ENCODE results near the gene HTR3D. TPM values are rescaled to one million over a fixed set of nuclear protein-coding genes. Genes with fewer than 3 reads are reported as not detected.
A peak's percentile ranks its signal among the peaks of the same experiment; 100 is the strongest.
"Not testable (repeated sequence)": the region's sequence is repeated elsewhere in the genome, so short reads cannot be mapped to it uniquely, and the experiment has no call there.

HTR3D gene
- total and polyA plus RNA-seq, 9 donors: not detected

- Histone ChIP-seq H3K36me3 (ENCODE audit: control insufficient read depth, insufficient read depth, low read length) (no peaks in the 10 kb centered on the region), H3K27ac (ENCODE audit: low read length) (no peak overlapping the region), H3K27me3 (ENCODE audit: control insufficient read depth, insufficient read depth, low read length) (no peaks in the 10 kb centered on the region), H3K9me3 (replicated peaks; ENCODE audit: control insufficient read depth, low read depth, low read length) (no peaks in the 10 kb centered on the region), H3K4me3 (ENCODE audit: low read length) (no peak overlapping the region), H3K4me1 (ENCODE audit: control insufficient read depth, insufficient read depth, low read length) (no peaks in the 10 kb centered on the region)
- WGBS (ENCODE audit: insufficient coverage): 64% methylated on average over 6 of the region's 7 CpGs
- DNase-seq: no peak
Observed at GRCh38 chr3:184037816-184038215, 6.3 kb downstream of the HTR3D start.

- H3K36me3 ChIP-seq (ENCODE audit: control insufficient read depth, insufficient read depth, low read length); H3K27me3 ChIP-seq (ENCODE audit: control insufficient read depth, insufficient read depth, low read length); H3K4me3 ChIP-seq (ENCODE audit: low read length); H3K4me1 ChIP-seq (ENCODE audit: control insufficient read depth, insufficient read depth, low read length); H3K9me3 ChIP-seq (replicated peaks; ENCODE audit: control insufficient read depth, low read depth, low read length); H3K27ac ChIP-seq (ENCODE audit: low read length); DNase-seq: not testable (repeated sequence)
- WGBS (ENCODE audit: insufficient coverage): 90% methylated on average over 2 of the region's 9 CpGs
Observed at GRCh38 chr3:184038307-184038706, 6.8 kb downstream of the HTR3D start.

GRCh38 chr3:184039414-184039813, 7.9 kb downstream of the HTR3D start:
- WGBS (ENCODE audit: insufficient coverage): 100% methylated on average over 2 of the region's 5 CpGs
- Histone ChIP-seq H3K36me3 (ENCODE audit: control insufficient read depth, insufficient read depth, low read length) (no peaks in the 10 kb centered on the region), H3K27me3 (ENCODE audit: control insufficient read depth, insufficient read depth, low read length) (no peaks in the 10 kb centered on the region), H3K9me3 (replicated peaks; ENCODE audit: control insufficient read depth, low read depth, low read length) (no peaks in the 10 kb centered on the region), H3K4me3 (ENCODE audit: low read length) (no peak overlapping the region), H3K4me1 (ENCODE audit: control insufficient read depth, insufficient read depth, low read length) (no peaks in the 10 kb centered on the region), H3K27ac (ENCODE audit: low read length) (no peak overlapping the region)
- DNase-seq: no peak

DNA sequence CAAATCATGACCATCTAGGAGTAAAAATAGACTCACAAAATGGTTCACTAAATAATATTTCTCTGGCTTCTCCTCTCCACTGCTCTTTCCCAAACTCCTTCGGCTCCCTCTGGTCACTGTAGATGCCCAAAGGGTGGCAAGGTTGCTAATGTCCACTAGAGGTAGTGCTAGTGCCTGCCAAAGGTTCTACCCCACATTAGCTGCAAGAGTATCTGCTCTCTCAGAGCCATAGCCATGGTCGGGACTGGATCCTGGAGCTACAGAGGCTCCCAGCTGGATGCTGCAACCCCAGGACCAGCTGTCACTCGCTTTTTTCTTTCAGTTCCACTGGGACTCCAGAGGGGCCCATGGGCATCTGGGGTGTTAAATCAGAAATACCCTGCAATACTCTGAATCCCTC, 8.5 kb downstream of the HTR3D start:
- no peak for DNase-seq
- Histone ChIP-seq H3K9me3 (replicated peaks; ENCODE audit: control insufficient read depth, low read depth, low read length) (no peaks in the 10 kb centered on the region), H3K27ac (ENCODE audit: low read length) (no peak overlapping the region), H3K27me3 (ENCODE audit: control insufficient read depth, insufficient read depth, low read length) (no peaks in the 10 kb centered on the region), H3K4me1 (ENCODE audit: control insufficient read depth, insufficient read depth, low read length) (no peaks in the 10 kb centered on the region), H3K4me3 (ENCODE audit: low read length) (no peak overlapping the region), H3K36me3 (ENCODE audit: control insufficient read depth, insufficient read depth, low read length) (no peaks in the 10 kb centered on the region)
- WGBS (ENCODE audit: insufficient coverage): 38% methylated on average over 2 of the region's 3 CpGs

DNA sequence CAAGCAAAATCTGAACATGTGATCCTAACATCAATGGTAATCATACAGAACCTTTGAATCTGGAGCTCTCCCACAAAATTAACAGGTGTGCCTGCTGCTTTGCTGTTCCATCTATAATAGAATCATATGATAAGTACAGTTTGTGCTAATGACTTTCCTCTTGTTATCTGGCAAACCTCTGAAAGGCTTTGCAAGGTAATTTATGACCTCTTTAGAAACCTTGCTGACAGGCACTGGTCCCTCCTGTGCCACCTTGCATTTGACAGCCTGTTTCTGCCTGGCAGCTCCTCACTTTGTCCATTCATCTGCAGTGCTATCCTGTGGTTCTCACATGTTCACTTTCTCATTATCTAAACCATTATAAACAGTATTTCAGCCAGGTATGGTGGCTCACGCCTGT, 11.1 kb downstream of the HTR3D start:
- Histone ChIP-seq H3K27ac (ENCODE audit: low read length) (no peak overlapping the region), H3K4me3 (ENCODE audit: low read length) (no peak overlapping the region), H3K36me3 (ENCODE audit: control insufficient read depth, insufficient read depth, low read length) (no peaks in the 10 kb centered on the region), H3K4me1 (ENCODE audit: control insufficient read depth, insufficient read depth, low read length) (no peaks in the 10 kb centered on the region), H3K9me3 (replicated peaks; ENCODE audit: control insufficient read depth, low read depth, low read length) (no peaks in the 10 kb centered on the region), H3K27me3 (ENCODE audit: control insufficient read depth, insufficient read depth, low read length) (no peaks in the 10 kb centered on the region)
- WGBS (ENCODE audit: insufficient coverage): 75% methylated on average over 1 of the region's 1 CpG
- DNase-seq: no peak

DNA sequence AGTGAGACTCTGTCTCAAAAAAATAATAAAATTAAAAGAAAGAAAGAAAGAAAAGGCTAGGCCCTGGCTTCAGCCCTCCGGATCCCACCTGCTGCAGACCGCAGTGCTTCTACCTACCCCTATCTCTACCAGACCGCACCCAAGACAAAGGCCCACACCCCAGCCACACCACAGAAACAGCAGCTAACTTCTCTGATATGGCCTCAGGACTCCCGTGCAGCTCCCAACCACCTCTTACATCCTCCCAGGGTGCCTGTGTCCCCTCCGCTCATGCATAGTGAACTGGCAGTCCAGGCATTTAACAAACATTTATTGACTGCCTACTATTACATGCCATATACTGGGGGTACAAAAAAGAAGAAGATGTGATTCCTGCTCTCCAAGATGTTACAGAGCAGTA, 14.5 kb downstream of the HTR3D start:
- Histone ChIP-seq H3K27ac (ENCODE audit: low read length) (no peak overlapping the region), H3K27me3 (ENCODE audit: control insufficient read depth, insufficient read depth, low read length) (no peaks in the 10 kb centered on the region), H3K4me3 (ENCODE audit: low read length) (no peak overlapping the region), H3K9me3 (replicated peaks; ENCODE audit: control insufficient read depth, low read depth, low read length) (no peaks in the 10 kb centered on the region), H3K4me1 (ENCODE audit: control insufficient read depth, insufficient read depth, low read length) (no peaks in the 10 kb centered on the region), H3K36me3 (ENCODE audit: control insufficient read depth, insufficient read depth, low read length) (no peaks in the 10 kb centered on the region)
- no peak for DNase-seq
- WGBS (ENCODE audit: insufficient coverage): 100% methylated on average over 2 of the region's 5 CpGs

DNA sequence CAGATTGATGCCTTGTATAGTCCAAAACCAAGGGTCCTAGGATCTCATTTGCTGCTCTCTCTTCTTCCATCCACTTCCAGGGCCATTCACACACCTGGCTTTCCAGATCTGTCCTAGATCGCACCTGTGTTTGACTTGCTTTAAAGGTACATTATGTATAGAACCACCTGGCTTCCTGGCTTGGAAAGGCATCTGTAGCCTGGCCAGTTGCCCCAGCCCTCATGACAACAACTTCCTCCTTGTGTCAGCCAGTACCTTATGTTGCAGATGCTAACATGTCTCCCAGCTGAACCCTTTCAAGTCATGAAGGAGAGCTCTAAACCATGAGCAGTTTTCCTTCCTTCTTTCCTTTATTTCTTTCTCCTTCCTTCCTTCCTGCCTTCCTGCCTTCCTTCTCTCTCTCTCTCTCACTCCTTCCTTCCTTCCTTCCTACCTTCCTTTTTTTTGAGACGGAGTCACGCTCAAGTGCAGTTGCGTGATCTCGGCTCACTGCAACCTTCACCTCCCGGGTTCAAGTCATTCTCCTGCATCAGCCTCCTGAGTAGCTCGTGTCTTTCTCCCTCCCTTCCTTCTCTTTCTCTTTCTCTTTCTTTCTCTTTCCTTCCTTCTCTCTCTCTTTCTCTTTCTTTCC, 18.8 kb downstream of the HTR3D start:
- Histone ChIP-seq H3K9me3 (replicated peaks; ENCODE audit: control insufficient read depth, low read depth, low read length) (no peaks in the 10 kb centered on the region), H3K27ac (ENCODE audit: low read length) (no peak overlapping the region)
- whole genome bisulfite sequencing (ENCODE audit: insufficient coverage): 89% methylated on average over 7 of the region's 7 CpGs

DNA sequence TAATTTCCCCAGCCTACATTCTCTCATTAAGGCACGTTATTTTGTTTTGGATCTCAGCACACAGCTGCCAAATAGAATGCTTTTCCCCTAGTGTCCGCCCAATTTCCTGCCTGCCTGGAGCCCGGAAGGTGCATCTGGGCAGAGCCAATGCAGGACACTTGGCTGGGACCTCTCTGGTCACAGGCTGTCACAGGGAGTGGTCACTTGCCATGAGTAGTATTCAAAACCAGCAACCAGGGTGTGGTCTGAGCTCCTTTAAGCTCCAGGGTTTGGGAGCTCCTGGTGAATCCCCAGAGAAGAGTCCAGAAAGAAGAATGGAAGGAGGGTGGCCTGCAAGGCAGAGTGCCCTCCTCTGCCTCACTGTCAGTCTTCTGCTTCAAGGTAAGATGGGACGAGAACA, 21.2 kb downstream of the HTR3D start, which contains the start of gene HTR3C:
HTR3C (plus strand) TSS at position 281 of the 400 bp plus-strand sequence; CDS start at position 315, 34 bp downstream.
- Histone ChIP-seq H3K27me3 (ENCODE audit: control insufficient read depth, insufficient read depth, low read length) (no peaks in the 10 kb centered on the region), H3K4me1 (ENCODE audit: control insufficient read depth, insufficient read depth, low read length) (no peaks in the 10 kb centered on the region), H3K36me3 (ENCODE audit: control insufficient read depth, insufficient read depth, low read length) (no peaks in the 10 kb centered on the region), H3K27ac (ENCODE audit: low read length) (no peak within 1 kb of the TSS), H3K4me3 (ENCODE audit: low read length) (no peak within 1 kb of the TSS), H3K9me3 (replicated peaks; ENCODE audit: control insufficient read depth, low read depth, low read length) (no peaks in the 10 kb centered on the region)
- WGBS (ENCODE audit: insufficient coverage): 54% methylated on average over 3 of the region's 4 CpGs
- DNase-seq: no peak

More for the DNA sequence above, 18.8 kb downstream of the HTR3D start:
- DNase-seq: no peak
- H3K36me3 ChIP-seq (ENCODE audit: control insufficient read depth, insufficient read depth, low read length): no peaks in the 10 kb centered on the region
- H3K4me3 ChIP-seq (ENCODE audit: low read length): no peak overlapping the region
- no peaks in the 10 kb centered on the region for H3K4me1 ChIP-seq (ENCODE audit: control insufficient read depth, insufficient read depth, low read length)
- H3K27me3 ChIP-seq (ENCODE audit: control insufficient read depth, insufficient read depth, low read length): no peaks in the 10 kb centered on the region

DNA sequence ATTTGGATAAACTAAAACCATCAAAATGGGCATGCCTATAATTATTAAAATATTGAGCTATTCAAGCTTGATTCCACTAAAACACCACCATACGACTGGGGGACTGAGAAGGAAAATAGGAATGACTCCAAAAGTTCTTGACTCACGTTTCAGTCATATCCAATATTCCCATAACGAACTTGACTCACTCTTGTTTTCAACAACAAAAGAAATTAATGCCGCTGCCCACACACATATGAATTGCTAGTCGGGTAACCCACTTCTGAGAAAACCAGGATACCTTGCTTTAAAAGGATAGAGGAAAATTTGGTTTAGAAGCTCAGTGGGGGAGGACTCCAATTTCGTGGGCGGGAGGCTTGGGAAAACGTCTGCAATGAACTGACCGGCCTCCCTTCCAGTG, 26.5 kb downstream of the HTR3D start:
- DNase-seq: peak; percentile 7
- H3K36me3 ChIP-seq (ENCODE audit: control insufficient read depth, insufficient read depth, low read length): no peaks in the 10 kb centered on the region

DNA sequence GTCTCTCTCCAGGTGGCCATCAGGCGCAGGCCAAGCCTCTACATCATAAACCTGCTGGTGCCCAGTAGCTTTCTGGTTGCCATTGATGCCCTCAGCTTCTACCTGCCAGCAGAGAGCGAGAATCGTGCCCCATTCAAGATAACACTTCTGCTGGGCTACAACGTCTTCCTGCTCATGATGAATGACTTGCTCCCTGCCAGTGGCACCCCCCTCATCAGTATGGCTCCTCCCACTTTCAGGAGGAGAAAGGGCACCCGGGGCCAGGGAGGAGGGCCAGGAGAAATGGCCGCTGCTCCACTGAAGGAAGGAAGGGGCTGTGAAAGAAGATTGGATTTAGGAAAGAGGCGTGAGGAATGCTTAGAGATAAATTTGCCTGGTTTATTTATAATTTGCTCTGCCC, 27.9 kb downstream of the HTR3D start:
- 87% methylated on average over 4 of the region's 7 CpGs for WGBS (ENCODE audit: insufficient coverage)
- H3K36me3 ChIP-seq (ENCODE audit: control insufficient read depth, insufficient read depth, low read length): no peaks in the 10 kb centered on the region
- H3K9me3 ChIP-seq (replicated peaks; ENCODE audit: control insufficient read depth, low read depth, low read length): no peaks in the 10 kb centered on the region
- no peaks in the 10 kb centered on the region for H3K4me1 ChIP-seq (ENCODE audit: control insufficient read depth, insufficient read depth, low read length)
- DNase-seq: no peak
- H3K27ac ChIP-seq (ENCODE audit: low read length): no peak overlapping the region
- no peak overlapping the region for H3K4me3 ChIP-seq (ENCODE audit: low read length)
- H3K27me3 ChIP-seq (ENCODE audit: control insufficient read depth, insufficient read depth, low read length): peaks cover 4% of the 10 kb centered on the region

More for the DNA sequence above, 26.5 kb downstream of the HTR3D start:
- Histone ChIP-seq H3K9me3 (replicated peaks; ENCODE audit: control insufficient read depth, low read depth, low read length) (no peaks in the 10 kb centered on the region), H3K27ac (ENCODE audit: low read length) (no peak overlapping the region), H3K4me3 (ENCODE audit: low read length) (no peak overlapping the region), H3K27me3 (ENCODE audit: control insufficient read depth, insufficient read depth, low read length) (peaks cover 4% of the 10 kb centered on the region), H3K4me1 (ENCODE audit: control insufficient read depth, insufficient read depth, low read length) (no peaks in the 10 kb centered on the region)
- WGBS (ENCODE audit: insufficient coverage): 23% methylated on average over 4 of the region's 9 CpGs

- Histone ChIP-seq H3K9me3 (replicated peaks; ENCODE audit: control insufficient read depth, low read depth, low read length) (no peaks in the 10 kb centered on the region), H3K4me1 (ENCODE audit: control insufficient read depth, insufficient read depth, low read length) (no peaks in the 10 kb centered on the region), H3K27ac (ENCODE audit: low read length) (no peak overlapping the region), H3K27me3 (ENCODE audit: control insufficient read depth, insufficient read depth, low read length) (peaks cover 4% of the 10 kb centered on the region), H3K36me3 (ENCODE audit: control insufficient read depth, insufficient read depth, low read length) (no peaks in the 10 kb centered on the region), H3K4me3 (ENCODE audit: low read length) (no peak overlapping the region)
- no peak for DNase-seq
Observed at GRCh38 chr3:184062637-184063036, 31.1 kb downstream of the HTR3D start.
